ENCODE measurements around the gene ZNF839. TPM values are rescaled to one million over a fixed set of nuclear protein-coding genes. Genes with fewer than 3 reads are reported as not detected.

Gene ZNF839
- 10.5 and 11.5 TPM in 2 replicates for total RNA-seq

GRCh38 chr14:102319351-102320032 is at the start of gene ZNF839:
Gene ZNF839, plus strand, starts transcription at chr14:102319746. Its CDS starts 20 bp downstream, at chr14:102319766.

GRCh38 chr14:102304611-102305506 is 14.7 kb upstream of the ZNF839 start, which contains the start of gene MOK:
Gene MOK, minus strand, starts transcription at chr14:102305164. Its CDS starts 196 bp downstream, at chr14:102304968.

DNA sequence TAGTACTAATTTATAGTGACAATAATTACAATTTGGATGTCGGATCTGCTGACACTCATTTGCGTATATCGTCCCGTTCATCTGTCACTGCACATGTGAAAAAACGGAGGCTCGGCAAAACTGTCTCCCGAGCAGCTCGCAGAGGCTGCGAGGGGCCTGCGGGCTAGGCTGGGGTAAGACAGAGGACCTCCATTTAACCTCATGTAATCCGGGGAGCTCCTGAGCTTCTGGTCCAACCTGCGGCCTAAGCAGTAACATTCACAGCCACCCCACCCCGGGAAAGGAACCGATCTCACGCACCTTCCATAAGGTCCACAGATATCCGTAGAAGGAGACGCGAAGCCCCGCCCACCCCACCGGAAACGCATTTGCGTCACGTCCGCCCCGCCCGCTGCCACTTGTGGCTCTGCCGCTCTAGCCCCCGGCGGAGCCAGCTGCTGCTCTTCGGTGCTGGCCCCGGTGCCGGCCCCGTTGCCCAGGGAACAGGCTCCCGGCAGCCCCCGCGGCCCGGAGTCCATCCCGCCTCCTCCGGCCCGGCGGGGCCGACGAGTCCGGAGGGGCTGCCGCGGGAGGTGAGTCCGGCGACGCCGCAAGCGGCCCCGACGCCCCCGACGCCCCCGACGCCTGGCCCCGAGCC is 43.1 kb downstream of the ZNF839 start, which contains the start of the genes CINP and TECPR2:
TSS of gene CINP (minus strand) at position 346 of the 637 bp plus-strand sequence. CDS start at position 307, 39 bp downstream.
TSS of gene TECPR2 (plus strand) at position 397 of the 637 bp plus-strand sequence. CDS start 13,781 bp downstream, outside the sequence.

Other genes starting within 250 kb of the ZNF839 start
- gene HSP90AA1, start 232.7 kb upstream of the ZNF839 start, total RNA-seq, result 823 and 1,885 TPM in 2 replicates
- 14.1 and 16.2 TPM in 2 replicates for gene WDR20, start 179.8 kb upstream of the ZNF839 start, total RNA-seq
- 8.3 and 10.9 TPM in 2 replicates for gene MOK, start 14.6 kb upstream of the ZNF839 start, total RNA-seq
- 44.1 and 58.4 TPM in 2 replicates for gene CINP, start 43.1 kb downstream of the ZNF839 start, total RNA-seq
- 13.8 and 25.0 TPM in 2 replicates for gene TECPR2, start 43.2 kb downstream of the ZNF839 start, total RNA-seq
- gene ANKRD9, start 190.0 kb downstream of the ZNF839 start, total RNA-seq, result 24.9 and 31.7 TPM in 2 replicates